Right lobe of liver (tissue), 4 donors: ENCODE results near the gene NUTM2F.

Experiments used
- CTCF ChIP-seq, 4 donors: fragments of 200-600 bp in 3 of 4; fragments of 450-650 bp in 1 of 4; IDR thresholded peaks; one replicate each; pipeline versions ENCODE4 v1.5.1 to v1.8.0; 2016 to 2022; ENCODE audit warnings: antibody characterized with exemption in 4 of 4, mild to moderate bottlenecking in 2 of 4
- POLR2A ChIP-seq: fragments of 450-650 bp; IDR thresholded peaks from one replicate; pipeline ENCODE4 v1.6.1; 2017; ENCODE audit warnings: antibody characterized with exemption, mild to moderate bottlenecking
- donor health status: DM: no; HTN: no; CAD: no.
- donor health status: DM: no; HTN: no; CAD: no.
- donor health status: DM: no; HTN: yes; CAD: no.

DNA sequence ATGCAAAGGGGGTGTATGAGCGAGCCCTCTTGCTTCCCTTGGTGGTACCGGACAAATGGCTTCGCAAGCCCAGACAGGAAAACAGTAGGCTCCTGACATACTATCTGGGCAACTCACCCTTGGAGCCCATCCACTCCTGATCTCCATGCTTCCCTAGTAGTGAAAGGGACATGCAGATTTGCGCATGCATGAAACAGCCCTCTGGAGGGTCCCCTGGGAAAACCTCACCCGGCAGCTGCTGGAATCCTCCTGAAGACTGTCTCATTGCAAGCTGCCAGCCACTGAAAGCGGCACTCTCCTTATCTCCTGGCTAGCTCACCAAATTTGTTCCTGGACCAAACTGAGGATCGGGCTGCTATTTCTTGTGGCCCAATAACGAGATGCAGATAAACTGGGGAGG, 59.2 kb downstream of the NUTM2F start:
- no peak for TF ChIP-seq CTCF (IDR thresholded peaks at IDR 0.05)
- TF ChIP-seq POLR2A, result no peak
